HG02610 (cell line): Measurements from ENCODE around the gene KCP.
"Not testable (repeated sequence)": the region's sequence is repeated elsewhere in the genome, so short reads cannot be mapped to it uniquely, and the experiment has no call there.

Experiments used
- ATAC-seq: cut with Tn5 transposase; IDR thresholded peaks from one replicate; pipeline ENCODE4 v1.9.1; 2021; ENCODE audit warnings: mild to moderate bottlenecking, moderate library complexity; ENCODE audit not compliant: unreplicated experiment

Gene KCP

DNA sequence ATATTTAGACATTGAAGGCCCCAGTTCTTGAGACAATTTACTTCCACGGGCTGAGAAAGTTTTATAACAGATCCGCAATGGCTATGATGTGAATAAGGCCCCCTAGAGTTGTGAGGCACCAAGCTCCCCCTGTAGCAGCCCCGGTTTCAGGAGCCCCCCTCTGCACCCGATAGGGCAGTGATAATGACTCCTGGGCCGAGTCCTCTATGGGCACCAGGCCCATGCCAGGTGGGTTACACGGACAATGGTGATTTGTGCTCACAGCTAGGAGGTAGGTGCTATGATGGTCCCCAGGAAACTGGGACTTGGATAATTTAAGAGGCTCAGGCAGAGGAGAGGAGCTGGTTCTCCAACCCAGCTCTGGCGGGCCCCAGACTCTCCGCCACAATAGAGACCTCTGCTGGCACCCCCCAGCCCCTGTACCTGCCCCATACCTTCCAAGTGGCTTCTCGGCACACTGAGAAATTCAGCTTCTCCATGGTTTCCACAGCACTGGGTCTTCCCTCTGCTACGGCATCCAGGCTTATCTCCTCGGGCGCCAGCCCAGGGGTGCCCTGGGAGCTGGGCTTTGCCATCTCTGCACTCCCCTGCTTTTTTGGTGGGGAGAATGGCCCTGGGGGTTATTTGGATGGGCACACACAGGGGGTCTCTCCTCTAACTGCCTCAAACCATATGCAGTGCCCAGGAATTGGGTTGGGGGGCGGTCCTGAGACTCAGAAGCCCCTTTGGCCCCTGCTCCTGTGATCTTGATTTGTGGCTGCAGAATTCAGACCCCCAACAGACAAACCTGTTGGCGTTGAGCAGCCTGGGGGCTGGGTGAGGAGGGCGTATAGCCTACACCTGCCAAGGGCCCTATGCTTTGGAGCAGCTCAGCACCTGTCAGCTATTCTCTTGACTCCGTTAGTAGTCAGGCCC, 12.2 kb upstream of the KCP start:
- ATAC-seq = no peak

DNA sequence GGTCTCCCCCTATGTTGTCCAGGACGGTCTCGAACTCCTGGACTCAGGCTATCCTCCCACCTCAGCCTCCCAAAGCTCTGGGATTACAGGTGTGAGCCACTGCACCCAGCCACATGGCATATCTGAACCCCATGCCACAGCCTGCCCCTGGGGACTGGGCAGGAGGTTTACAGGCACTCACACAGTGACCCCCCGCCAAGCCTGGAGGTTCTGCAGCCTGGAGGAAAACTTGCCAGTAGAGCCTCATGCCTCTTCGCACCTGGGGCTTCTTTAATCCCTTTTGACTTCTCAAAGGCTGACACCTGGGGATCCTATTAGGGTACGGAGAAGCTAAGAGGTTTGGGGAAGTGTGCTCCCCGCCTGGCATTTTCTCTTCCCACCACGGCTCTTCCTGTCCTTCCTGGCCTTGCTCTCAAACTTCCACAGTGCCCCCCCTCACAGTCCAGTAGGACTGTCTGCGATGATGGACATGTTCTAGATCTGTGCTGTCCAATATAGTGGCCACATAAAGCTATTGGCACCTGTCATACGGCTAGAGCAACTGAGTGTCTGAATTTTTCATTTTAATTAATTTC, 11.4 kb upstream of the KCP start:
- ATAC-seq = no peak

DNA sequence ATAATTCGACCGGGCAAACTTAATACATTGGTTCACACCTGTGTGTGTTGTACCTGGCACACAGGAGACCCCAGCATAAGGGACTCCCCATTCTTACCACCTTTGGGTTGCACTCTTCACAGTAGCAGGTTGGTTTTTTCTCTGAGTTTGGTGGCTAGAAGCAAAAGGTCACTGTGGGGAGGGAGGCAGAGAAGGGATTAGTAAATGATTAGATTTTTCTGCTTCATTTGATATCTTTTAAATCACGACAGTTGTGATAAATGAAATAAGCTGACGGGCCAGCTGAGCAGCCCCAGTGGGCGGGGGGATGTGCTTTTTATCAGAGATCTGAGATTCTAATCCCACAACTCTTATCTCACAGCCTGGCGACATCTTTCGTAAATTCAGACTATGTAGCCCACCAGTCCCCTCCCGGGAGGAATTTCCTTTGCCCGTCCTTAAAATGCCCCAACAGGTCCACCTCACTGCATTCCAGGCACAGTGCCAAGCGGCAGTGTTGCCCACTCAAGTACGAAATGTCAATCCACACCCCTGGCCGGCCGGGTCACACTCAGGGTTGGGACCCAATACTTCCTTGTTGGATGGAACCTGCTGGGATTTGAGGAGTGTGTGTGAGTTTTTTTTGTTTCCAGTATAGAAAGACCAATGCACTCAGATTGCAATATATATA, 10.5 kb upstream of the KCP start:
- ATAC-seq = no peak

DNA sequence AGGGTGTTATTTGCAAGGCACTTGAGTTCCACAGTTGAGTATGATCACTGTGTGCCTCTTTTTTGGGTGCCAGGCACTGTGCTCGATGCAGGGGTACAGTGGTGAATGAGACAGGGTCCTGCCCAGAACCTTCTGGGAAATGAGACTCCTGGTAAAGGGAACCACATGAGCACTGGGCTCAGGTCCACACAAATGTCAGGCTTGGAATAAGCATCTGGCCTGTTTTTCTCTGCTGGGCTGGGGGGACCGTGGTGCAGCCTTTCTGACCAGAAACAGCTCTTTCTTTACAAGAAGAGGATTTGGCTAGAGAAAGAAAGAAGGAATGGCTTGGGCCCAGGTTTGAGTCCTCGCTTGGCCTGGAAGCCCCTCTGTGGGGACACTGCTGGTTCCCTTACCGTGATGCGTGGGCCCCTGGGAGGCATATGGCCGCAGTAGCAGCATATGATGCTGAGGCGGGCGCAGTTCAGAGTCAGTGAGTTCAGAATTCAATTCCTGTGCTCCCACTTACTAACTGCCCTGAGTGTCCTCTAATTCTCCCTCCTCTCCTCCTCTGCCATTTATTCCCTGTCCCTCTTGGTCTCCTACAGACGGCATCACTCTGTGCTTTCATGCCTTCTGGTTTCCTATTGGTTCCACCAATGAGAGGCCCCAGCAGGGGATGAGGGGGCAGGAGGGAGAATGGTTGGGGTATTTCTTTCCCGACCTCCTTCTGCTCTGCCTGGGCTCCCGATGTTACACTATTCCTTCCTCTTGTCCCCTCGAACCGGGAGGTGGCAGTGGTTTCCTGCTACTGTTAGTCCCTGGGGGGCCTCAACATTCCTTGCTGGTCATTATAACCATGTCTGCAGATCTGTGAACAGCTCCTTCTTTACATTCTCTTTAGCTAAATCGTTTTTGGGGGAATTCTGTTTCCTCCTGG, 9.6 kb upstream of the KCP start:
- no peak for ATAC-seq

DNA sequence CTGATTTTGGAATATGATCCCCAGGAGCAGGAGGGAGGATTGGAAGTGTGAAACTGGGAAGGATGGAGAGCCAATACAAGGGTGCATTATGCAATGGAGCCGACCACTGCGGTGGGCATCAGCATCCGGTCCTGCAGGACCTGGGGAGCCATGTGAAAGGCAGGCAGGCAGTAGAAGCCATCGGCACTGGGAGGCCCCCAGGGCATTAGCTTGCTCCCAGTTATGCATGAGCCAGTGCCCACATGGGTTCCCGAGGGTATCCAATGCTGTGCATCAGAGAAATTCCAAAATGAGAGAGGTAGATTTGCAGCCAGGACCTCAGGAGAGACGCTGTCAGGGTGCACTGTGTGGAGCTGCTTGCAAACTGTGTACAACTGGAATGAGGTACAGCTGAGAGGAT, 8.7 kb upstream of the KCP start:
- no peak for ATAC-seq

DNA sequence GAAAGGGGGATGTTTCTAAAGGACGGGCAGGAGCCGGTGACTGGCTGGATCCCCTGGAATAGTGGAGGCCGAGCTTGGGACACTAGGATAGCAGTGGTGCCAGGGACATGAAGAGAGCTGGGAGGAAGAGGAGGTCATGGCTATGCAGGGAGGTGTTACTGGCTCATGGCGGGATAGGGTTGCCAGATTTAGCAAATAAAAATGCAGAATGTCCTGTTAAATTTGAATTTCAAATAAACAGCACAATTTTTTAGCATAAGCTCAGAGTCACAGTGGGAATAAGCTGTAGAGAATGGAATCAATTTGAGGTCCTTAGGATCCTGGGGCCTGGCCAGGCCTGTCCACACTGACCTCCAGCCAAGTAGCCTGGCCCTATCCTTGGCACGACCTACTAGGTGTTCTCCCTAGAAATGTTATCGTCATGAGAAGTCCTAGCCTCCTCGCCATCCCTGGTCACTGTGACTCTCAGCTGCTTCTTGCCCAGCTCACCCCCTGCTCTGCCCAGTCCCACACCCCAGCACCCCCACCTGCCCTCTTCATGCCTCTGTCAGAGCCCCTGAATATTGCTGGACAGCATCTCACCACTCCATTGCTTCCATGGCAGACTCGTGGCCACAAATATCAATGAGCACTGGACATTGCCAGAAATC, 7.6 kb upstream of the KCP start:
- ATAC-seq = no peak

DNA sequence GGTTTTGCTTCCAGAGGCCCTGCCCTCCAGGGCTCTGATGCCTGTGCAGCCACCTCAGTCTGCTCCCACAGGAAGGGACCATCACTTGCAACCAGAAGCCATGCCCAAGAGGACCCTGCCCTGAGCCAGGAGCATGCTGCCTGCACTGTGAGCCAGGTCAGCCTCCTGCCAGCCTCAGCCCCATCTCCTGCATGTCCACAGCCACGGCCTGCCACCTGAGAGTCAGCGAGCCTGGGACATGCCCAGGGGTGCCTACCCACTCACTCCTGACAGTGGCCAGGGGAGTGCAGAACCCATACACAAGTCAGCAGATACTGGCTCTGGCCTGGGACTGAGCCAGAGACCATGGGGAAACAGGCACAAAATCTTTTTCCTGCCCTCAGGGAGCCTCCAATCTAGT, 6.6 kb upstream of the KCP start:
- no peak for ATAC-seq

DNA sequence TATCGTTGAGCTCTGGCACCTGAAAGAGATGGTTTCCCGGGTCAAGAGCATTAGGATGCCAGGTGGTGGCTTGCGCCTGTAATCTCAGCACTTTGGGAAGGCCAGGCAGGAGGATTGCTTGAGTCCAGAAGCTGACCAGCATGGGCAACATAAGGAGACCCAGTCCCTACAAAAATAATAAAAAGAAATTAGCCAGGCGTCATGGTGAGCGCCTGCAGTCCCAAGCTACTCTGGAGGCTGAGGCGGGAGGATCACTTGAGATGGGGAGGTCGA, 6.1 kb upstream of the KCP start:
- ATAC-seq = no peak

DNA sequence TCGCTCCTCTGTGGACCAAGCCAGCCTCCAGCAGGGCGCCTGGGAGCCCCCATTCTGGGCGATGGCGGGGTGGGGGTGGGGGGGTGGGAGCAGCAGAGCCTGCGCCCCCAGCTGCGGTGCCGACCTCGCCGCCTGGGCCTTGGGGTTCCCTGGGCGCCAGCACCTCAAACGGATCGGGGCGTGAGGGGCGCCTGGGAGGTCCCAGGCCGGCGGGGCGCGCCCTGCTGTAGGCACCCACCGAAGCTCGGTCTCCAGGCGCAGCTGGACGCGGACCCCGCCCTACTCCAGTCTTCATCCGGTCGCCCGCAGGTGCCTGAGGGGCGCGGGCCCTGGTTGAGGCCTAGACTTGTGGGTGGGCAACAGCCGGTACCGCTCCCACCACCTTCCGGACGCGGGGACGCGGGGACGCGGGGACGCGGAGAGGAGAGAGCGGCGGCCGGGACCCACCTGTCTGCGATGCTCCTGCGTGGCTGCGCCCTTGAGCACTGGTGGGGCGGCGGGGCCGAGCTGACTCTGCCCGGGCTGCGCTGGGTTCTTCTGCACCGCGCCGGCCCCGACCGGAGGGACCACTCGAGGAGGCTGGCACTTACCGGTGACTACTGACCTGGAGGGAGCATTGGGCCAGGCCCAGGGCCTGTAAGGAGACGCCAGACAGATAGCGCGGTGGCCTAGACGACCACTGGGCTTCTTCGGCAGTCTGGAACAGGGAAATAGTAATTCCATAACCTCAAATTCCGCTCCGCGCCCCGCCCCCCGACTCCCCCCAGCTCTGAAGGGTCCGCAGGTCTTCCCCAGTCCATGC, 5.5 kb upstream of the KCP start:
- no peak for ATAC-seq

DNA sequence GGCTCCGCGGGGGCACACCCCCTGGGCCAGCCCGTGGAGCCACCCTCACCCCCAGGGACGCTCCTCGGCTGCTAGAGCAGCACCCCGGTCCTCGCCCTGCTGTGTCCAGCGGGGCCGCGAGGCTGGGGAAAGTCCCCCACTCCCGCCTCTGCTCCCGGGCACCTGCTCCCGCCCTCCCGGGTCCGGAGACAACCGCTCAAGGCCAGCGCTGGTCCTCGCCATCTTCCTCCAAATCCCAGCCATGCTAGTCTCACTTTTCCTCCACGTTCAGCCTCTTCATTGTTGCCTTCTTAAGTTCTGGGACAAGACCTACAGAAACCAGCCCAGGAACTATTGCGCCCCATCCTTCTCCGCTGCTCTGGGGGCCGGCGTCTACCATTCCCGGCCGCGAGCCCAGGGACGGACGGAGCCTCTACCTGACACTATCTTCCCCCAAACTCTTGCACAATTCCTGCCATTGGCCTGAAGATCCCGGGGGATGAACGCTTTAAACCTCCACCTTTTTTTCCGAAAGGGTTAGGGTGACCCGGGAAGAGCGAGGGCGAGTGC, 4.8 kb upstream of the KCP start:
- no peak for ATAC-seq

DNA sequence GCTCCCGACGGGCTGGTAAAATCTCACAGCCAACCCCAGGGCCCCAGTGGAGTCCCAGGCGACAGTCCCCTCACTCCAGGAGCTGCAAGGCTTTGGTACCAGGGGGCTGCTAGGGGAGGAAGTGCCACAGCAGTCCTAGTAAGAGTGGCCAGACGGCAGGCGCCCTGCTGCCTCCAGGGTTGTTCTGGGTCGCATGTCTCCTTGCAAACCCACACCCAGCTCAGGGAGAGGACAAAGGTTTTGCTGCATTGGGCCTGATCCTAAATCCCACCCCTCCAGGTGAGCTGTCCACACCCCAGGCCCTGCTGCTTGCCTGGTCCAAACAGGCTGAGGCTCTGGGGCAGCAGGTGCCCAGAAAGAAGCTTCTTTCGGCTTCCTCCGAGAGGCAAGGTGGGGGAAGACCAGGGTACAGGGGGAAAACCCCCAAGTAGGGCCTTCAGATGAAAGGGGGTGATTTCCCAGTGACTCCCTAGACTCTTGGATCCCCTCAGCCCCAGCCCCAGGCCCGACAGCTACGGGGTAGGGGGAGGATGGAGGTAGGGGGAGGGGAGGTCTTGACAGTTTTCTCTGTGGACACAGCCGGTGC, 4.2 kb upstream of the KCP start:
- ATAC-seq = peak; percentile 58

DNA sequence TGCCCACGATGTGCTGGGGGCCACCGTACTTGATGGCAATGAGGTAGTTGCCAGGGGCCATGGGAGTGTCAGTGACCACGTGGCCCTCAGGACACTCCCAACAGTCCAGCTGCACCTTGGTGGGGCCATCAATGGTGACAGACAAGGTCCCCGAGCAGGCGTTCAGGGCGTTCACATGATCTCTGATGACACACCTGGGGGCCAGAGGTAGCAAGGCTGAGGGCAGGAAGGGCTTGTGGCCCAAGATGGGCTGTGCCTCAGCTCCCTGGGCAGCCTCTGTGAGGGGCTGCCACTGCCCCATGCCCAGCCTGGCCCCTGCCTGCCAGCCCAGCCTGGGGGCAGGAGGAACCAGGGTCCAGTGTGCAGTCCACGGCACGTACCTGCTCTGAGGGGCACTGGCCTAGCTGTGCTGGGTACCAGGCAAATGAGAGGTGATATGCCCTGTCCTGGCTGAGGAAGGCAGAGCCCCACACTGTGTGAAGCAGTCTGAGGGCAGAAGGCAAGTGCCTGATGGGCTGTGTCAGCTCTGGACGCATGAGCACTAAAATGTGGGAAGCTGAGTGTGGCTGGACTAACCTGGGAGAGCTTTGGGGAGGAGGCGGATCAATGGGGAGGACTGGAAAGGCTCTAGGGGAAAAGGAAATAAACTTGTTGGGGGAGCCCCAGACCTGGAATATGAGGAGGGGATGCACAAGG, 3.5 kb upstream of the KCP start:
- no peak for ATAC-seq

DNA sequence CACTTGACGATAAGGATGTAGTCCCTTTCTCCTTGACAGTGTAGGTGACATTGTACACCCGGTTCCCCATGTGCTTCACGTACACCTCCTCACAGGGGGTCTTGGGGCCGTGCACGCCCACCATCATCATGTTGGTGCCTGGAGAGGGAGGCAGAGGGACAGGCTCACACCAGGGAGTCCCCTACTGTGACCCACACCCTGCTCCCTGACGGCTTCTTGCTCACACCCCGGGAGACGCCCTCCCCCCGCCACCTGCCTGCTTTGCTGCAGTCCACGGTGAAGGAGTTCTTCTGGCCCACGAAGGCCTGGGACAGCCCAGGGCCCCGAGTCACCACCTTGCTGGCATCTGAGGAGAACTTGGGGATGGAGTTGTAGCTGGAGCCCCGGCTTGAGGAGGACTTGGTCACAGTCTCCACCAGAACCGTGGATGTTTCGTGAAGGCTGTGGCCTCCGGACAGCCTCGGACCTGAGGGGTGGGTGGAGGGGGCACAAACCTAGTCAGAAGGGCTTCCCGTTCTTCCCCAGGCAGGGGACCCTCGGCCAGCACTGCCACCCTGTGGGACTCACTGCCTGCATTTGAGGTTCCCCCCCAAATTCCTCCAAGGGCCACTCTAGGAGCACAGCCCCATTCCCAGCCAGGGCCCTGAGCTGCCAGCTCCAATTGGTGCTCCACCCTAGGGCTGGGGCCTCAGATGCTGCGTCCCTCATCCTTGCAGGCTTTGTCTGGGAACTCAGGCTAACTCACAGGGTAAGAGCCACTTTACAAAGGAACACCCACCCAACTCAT, 2.4 kb upstream of the KCP start:
- ATAC-seq = not testable (repeated sequence)

DNA sequence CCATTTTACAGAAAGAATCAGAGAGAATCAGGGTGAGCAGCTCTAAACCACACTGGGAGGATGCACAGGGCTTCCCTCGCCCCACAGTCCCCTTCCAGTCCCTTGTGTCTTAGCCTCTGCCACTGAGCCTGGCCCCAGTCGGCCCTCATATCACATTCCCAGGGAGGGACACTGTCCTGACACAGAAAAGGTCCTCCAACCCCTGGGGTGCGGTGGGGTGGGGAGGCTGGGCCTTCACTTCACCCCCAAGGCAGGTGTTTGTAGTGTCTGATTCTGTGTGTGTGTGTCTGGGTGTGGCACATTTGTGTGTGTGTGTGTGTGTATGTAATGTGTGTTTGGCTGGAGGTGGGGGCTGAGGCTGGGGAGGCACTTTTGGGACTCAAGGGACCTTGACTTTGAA, 1.8 kb upstream of the KCP start:
- no peak for ATAC-seq

DNA sequence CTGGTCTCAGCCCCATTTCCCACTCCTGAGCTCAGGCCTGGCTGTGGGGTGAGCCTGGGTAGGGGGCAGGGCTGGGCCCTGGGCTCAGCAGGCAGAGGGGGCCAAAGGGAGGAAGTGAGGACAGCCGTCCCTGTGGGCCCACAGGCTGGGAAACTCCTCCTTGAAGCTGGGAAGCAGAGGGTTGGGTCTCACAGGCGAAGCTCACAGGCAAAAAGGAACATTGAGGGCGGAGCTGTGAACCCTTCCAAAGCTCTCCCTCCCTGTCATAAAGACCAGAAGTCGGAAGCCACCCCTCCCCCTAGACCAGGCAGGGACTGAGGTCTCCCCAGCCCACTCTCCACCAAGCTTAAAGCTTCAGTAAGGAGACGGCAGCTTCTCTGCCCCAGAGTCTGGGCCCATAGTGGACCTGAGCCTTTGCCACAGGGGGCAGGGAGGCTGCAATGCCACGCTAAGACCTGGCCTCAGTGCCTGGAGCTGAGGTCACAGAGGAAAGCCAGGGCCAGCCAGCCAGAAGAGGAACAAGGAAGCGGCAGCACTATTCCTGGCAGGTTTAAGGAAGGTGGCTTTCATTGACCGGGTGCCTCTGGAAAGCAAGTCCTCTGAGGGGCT, 1.0 kb upstream of the KCP start:
- ATAC-seq = no peak

DNA sequence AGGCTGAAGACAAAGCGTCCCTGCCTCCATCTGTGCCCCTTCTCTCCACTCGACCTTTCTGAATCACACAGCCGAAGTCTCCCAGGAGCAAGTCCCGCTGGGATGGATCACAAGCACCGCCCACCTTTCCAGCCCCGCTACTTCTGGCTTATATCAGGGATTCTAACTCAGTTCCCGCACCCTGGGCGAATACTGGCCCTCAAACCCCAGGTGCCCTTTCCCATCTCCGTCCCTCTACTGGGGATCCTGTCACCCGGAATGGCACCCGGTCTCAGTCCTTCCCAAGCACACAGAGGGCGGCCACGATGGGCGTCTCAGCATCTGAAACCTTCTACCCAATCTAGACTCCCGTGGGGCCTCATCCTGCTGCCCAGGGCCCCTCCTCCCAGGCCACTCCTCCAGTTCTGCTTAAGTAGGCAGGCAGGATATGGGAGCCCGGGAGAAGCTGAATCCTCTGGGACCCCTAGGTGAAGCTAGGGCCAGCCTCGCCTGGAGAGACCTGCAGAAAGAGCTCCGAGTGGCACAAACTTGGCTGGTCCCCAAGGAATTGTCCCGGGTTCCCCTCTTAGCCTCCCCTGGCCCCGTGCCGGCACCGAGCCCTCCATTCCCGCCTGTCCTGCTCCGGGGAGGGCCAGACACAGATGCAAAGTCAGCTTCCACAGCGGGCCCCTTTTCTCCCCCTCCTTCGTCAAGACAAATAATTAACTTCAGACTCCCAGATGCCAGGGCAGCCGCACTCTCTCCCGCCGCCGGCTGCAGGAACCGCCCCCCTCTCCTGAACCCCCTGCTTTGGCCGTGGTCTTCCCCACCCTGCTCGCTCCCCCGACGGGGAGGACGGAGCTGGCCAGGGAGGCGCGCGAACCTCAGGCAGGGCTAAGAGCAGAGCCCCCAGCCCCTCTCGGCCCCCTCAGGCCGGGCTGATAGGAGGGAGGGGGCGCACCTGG, 612 bp downstream of the KCP start:
- ATAC-seq = no peak
